ENCODE measurements around the gene TEX29.

Gene TEX29

GRCh38 chr13:111367340-111367739, 46.9 kb downstream of the TEX29 start:
- H3K9me3 ChIP-seq (ENCODE audit: control insufficient read depth, insufficient read depth, low read depth, low read length) = no peaks in the 10 kb centered on the region
- no peak overlapping the region for H3K4me3 ChIP-seq (ENCODE audit: low read depth, low read length)
- no peaks in the 10 kb centered on the region for H3K4me1 ChIP-seq (ENCODE audit: control insufficient read depth, insufficient read depth, low read length)
- H3K36me3 ChIP-seq (ENCODE audit: control insufficient read depth in 2 of 2, insufficient read depth in 1 of 2, low read length in 2 of 2) = no peaks in the 10 kb centered on the region
- CTCF ChIA-PET = no interaction called here
- H3K27ac ChIP-seq (ENCODE audit: extremely low read depth, low read depth, low read length) = no peak overlapping the region
- POLR2A ChIA-PET = no interaction called here
- TF ChIP-seq ZXDB (tag by site-specific recombination; IDR thresholded peaks at IDR 0.05) = no peak
- TF ChIP-seq ZNF23 (tag by site-specific recombination; IDR thresholded peaks at IDR 0.05; ENCODE audit: borderline replicate concordance) = no peak
- no peak for TF ChIP-seq ZFP41 (tag by site-specific recombination; IDR thresholded peaks at IDR 0.05; ENCODE audit: borderline replicate concordance)
- TF ChIP-seq, protein P1, sequence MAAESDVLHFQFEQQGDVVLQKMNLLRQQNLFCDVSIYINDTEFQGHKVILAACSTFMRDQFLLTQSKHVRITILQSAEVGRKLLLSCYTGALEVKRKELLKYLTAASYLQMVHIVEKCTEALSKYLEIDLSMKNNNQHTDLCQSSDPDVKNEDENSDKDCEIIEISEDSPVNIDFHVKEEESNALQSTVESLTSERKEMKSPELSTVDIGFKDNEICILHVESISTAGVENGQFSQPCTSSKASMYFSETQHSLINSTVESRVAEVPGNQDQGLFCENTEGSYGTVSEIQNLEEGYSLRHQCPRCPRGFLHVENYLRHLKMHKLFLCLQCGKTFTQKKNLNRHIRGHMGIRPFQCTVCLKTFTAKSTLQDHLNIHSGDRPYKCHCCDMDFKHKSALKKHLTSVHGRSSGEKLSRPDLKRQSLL (tag by site-specific recombination; IDR thresholded peaks at IDR 0.05) = no peak
- no peak for TF ChIP-seq PATZ1 (tag by site-specific recombination; IDR thresholded peaks at IDR 0.05)
- TF ChIP-seq ZNF426 (tag by site-specific recombination; IDR thresholded peaks at IDR 0.05) = no peak
- no peak for TF ChIP-seq ZNF555 (tag by site-specific recombination; conservative IDR thresholded peaks at IDR 0.05)
- no peak for TF ChIP-seq ZNF707 (tag by site-specific recombination; IDR thresholded peaks at IDR 0.05)

DNA sequence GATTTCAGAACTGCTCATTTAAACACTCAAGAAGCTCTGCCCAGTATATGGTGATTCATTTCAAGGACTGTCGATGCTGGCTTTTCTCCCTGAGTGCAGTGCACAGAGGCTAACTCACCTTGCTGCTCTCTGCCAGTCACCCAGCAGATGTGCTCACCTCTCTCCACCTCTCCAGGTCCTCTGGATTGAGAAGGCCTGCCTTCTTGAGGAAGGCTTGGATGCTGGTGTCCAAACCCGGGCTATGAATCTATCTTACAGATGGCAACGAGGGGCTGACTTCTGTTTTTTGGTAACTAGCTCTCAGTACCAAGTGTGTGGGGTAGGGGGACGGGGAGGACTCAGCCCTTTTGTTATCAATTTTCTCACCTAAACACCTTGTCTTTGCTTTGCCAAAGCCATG, 47.6 kb downstream of the TEX29 start:
- Histone ChIP-seq H3K9me3 (ENCODE audit: control insufficient read depth, insufficient read depth, low read depth, low read length) (no peaks in the 10 kb centered on the region), H3K4me3 (ENCODE audit: low read depth, low read length) (no peak overlapping the region), H3K4me1 (ENCODE audit: control insufficient read depth, insufficient read depth, low read length) (no peaks in the 10 kb centered on the region), H3K36me3 (ENCODE audit: control insufficient read depth in 2 of 2, insufficient read depth in 1 of 2, low read length in 2 of 2) (no peaks in the 10 kb centered on the region), H3K27ac (ENCODE audit: extremely low read depth, low read depth, low read length) (no peak overlapping the region)
- POLR2A ChIA-PET = no interaction called here
- CTCF ChIA-PET = no interaction called here
- no peak for TF ChIP-seq FEZF1 (tag by site-specific recombination; IDR thresholded peaks at IDR 0.05)
- no peak for TF ChIP-seq ZNF121 (tag by site-specific recombination; IDR thresholded peaks at IDR 0.05)
- no peak for TF ChIP-seq ZSCAN18 (tag by site-specific recombination; IDR thresholded peaks at IDR 0.05)
- no peak for TF ChIP-seq ZNF76 (tag by site-specific recombination; IDR thresholded peaks at IDR 0.05; ENCODE audit: borderline replicate concordance, low read depth)
- no peak for TF ChIP-seq ZSCAN16 (tag by site-specific recombination; IDR thresholded peaks at IDR 0.05)
- no peak for TF ChIP-seq BCL11A (tag by site-specific recombination; IDR thresholded peaks at IDR 0.05; ENCODE audit: low read depth)
- TF ChIP-seq SETDB1 (IDR thresholded peaks at IDR 0.05; ENCODE audit: insufficient read length, low read length) = no peak
- TF ChIP-seq ZBTB21 (tag by site-specific recombination; IDR thresholded peaks at IDR 0.05) = no peak
- no peak for TF ChIP-seq ZNF324 (tag by site-specific recombination; IDR thresholded peaks at IDR 0.05)
- TF ChIP-seq ZIC2 (tag by site-specific recombination; IDR thresholded peaks at IDR 0.05) = no peak
- TF ChIP-seq ZNF19 (tag by site-specific recombination; IDR thresholded peaks at IDR 0.05; ENCODE audit: low read depth) = no peak
- TF ChIP-seq, protein P2, sequence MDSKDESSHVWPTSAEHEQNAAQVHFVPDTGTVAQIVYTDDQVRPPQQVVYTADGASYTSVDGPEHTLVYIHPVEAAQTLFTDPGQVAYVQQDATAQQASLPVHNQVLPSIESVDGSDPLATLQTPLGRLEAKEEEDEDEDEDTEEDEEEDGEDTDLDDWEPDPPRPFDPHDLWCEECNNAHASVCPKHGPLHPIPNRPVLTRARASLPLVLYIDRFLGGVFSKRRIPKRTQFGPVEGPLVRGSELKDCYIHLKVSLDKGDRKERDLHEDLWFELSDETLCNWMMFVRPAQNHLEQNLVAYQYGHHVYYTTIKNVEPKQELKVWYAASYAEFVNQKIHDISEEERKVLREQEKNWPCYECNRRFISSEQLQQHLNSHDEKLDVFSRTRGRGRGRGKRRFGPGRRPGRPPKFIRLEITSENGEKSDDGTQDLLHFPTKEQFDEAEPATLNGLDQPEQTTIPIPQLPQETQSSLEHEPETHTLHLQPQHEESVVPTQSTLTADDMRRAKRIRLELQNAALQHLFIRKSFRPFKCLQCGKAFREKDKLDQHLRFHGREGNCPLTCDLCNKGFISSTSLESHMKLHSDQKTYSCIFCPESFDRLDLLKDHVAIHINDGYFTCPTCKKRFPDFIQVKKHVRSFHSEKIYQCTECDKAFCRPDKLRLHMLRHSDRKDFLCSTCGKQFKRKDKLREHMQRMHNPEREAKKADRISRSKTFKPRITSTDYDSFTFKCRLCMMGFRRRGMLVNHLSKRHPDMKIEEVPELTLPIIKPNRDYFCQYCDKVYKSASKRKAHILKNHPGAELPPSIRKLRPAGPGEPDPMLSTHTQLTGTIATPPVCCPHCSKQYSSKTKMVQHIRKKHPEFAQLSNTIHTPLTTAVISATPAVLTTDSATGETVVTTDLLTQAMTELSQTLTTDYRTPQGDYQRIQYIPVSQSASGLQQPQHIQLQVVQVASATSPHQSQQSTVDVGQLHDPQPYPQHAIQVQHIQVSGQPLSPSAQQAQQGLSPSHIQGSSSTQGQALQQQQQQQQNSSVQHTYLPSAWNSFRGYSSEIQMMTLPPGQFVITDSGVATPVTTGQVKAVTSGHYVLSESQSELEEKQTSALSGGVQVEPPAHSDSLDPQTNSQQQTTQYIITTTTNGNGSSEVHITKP (tag by site-specific recombination; IDR thresholded peaks at IDR 0.05) = no peak
- no peak for TF ChIP-seq ZNF112 (tag by site-specific recombination; IDR thresholded peaks at IDR 0.05)
